ENCODE data around the gene SPINDOC.
"Not testable (repeated sequence)": the region's sequence is repeated elsewhere in the genome, so short reads cannot be mapped to it uniquely, and the experiment has no call there.

SPINDOC gene

GRCh38 chr11:63858628-63859550, 45.6 kb downstream of the SPINDOC start:
- peak; percentile 70 for DNase-seq

- no peak for DNase-seq
Observed at GRCh38 chr11:63862923-63863322, 49.7 kb downstream of the SPINDOC start.

GRCh38 chr11:63863620-63864019, 50.4 kb downstream of the SPINDOC start:
- DNase-seq, result not testable (repeated sequence)

GRCh38 chr11:63866211-63866610, 53.0 kb downstream of the SPINDOC start:
- DNase-seq, result peak; percentile 86

- no peak for DNase-seq
Observed at GRCh38 chr11:63867511-63867910, 54.3 kb downstream of the SPINDOC start.

- no peak for DNase-seq
Observed at GRCh38 chr11:63868399-63869064, 55.3 kb downstream of the SPINDOC start.

- no peak for DNase-seq
Observed at GRCh38 chr11:63869171-63869591, 55.9 kb downstream of the SPINDOC start.

GRCh38 chr11:63869683-63870082, 56.4 kb downstream of the SPINDOC start:
- DNase-seq, result no peak

- no peak for DNase-seq
Observed at GRCh38 chr11:63870351-63871140, 57.3 kb downstream of the SPINDOC start.

- peak; percentile 99 for DNase-seq
Observed at GRCh38 chr11:63871962-63872799, 58.9 kb downstream of the SPINDOC start.

GRCh38 chr11:63872800-63873197, 59.5 kb downstream of the SPINDOC start:
- DNase-seq, result no peak

- no peak for DNase-seq
Observed at GRCh38 chr11:63873311-63873710, 60.1 kb downstream of the SPINDOC start.

GRCh38 chr11:63874511-63874910, 61.3 kb downstream of the SPINDOC start:
- DNase-seq, result peak; percentile 66

GRCh38 chr11:63875506-63876065, 62.3 kb downstream of the SPINDOC start:
- DNase-seq, result no peak

GRCh38 chr11:63876616-63877015, 63.4 kb downstream of the SPINDOC start:
- DNase-seq, result no peak
